HG02798 (cell line): Measurements from ENCODE around the gene PITX3.
A peak's percentile ranks its signal among the peaks of the same experiment; 100 is the strongest.

Experiments used
- ATAC-seq: cut with Tn5 transposase; IDR thresholded peaks from one replicate; pipeline ENCODE4 v1.9.1; 2021; ENCODE audit warnings: mild to moderate bottlenecking; ENCODE audit not compliant: unreplicated experiment, poor library complexity

The PITX3 gene

GRCh38 chr10:102241444-102242117 is at the start of gene PITX3:
Gene PITX3, minus strand, starts transcription at chr10:102241512. Its CDS starts 9,432 bp downstream, at chr10:102232080.
- peak; percentile 56 for ATAC-seq

GRCh38 chr10:102289840-102290239 is 48.5 kb upstream of the PITX3 start:
- no peak for ATAC-seq

- no peak for ATAC-seq
Measured at GRCh38 chr10:102289356-102289755, 48.0 kb upstream of the PITX3 start.

GRCh38 chr10:102287991-102288390 is 46.7 kb upstream of the PITX3 start:
- ATAC-seq, result no peak

GRCh38 chr10:102287538-102287937 is 46.2 kb upstream of the PITX3 start:
- ATAC-seq, result no peak

GRCh38 chr10:102286216-102286615 is 44.9 kb upstream of the PITX3 start:
- ATAC-seq, result no peak

GRCh38 chr10:102285133-102285532 is 43.8 kb upstream of the PITX3 start:
- ATAC-seq, result no peak

- no peak for ATAC-seq
Measured at GRCh38 chr10:102284531-102284930, 43.2 kb upstream of the PITX3 start.

- ATAC-seq, result no peak
Measured at GRCh38 chr10:102283890-102284289, 42.6 kb upstream of the PITX3 start.

- ATAC-seq, result no peak
Measured at GRCh38 chr10:102283488-102283887, 42.2 kb upstream of the PITX3 start.

GRCh38 chr10:102281102-102281487 is 39.8 kb upstream of the PITX3 start:
- no peak for ATAC-seq

- no peak for ATAC-seq
Measured at GRCh38 chr10:102280397-102281101, 39.2 kb upstream of the PITX3 start.

- no peak for ATAC-seq
Measured at GRCh38 chr10:102279104-102279503, 37.8 kb upstream of the PITX3 start.

- no peak for ATAC-seq
Measured at GRCh38 chr10:102275343-102275742, 34.0 kb upstream of the PITX3 start.

- no peak for ATAC-seq
Measured at GRCh38 chr10:102274062-102274461, 32.8 kb upstream of the PITX3 start.

GRCh38 chr10:102269017-102269416 is 27.7 kb upstream of the PITX3 start:
- no peak for ATAC-seq

- no peak for ATAC-seq
Measured at GRCh38 chr10:102268375-102268888, 27.1 kb upstream of the PITX3 start.

- no peak for ATAC-seq
Measured at GRCh38 chr10:102267748-102268147, 26.4 kb upstream of the PITX3 start.

GRCh38 chr10:102266670-102267069 is 25.4 kb upstream of the PITX3 start:
- no peak for ATAC-seq

- no peak for ATAC-seq
Measured at GRCh38 chr10:102264371-102264770, 23.1 kb upstream of the PITX3 start.

GRCh38 chr10:102262744-102263370 is 21.5 kb upstream of the PITX3 start:
- ATAC-seq, result no peak
